ENCODE results near the gene STK33. TPM values are rescaled to one million over a fixed set of nuclear protein-coding genes. Genes with fewer than 3 reads are reported as not detected.

STK33 gene
- total RNA-seq, 1 experiment from 2014 or later = 10.9 TPM

DNA sequence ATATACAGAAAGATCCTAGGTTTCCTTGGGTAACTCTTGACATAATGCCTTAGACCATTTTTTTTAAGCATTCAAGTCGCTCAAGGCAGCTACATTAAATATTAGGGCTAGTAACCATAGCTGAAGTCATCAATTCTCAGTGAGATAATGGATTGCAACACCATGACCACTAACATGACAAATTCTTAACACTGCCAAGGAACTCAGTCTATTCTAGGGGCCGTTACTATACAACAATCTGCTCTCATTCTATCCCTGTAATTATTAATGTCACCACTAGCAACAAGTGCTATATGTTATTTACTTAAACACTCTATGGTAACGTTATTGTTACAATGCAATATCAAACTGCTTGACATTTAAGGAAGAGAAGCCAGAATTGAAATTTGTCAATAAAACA is 3.2 kb upstream of the STK33 start (continued):
- no peak for TF ChIP-seq ZFX (IDR thresholded peaks at IDR 0.05)
- no peak for TF ChIP-seq RAD21 (IDR thresholded peaks at IDR 0.05; ENCODE audit: low read depth)
- TF ChIP-seq POLR2A (IDR thresholded peaks at IDR 0.05; ENCODE audit: borderline replicate concordance, extremely low read depth, insufficient read depth, insufficient read length) = no peak
- TF ChIP-seq EZH2phosphoT487 (IDR thresholded peaks at IDR 0.05; ENCODE audit: borderline replicate concordance) = no peak
- TF ChIP-seq ELF1 (IDR thresholded peaks at IDR 0.05; ENCODE audit: borderline replicate concordance, low read depth) = no peak
- no peak for TF ChIP-seq SRF (IDR thresholded peaks at IDR 0.05; ENCODE audit: low read depth)
- no peak for TF ChIP-seq JUND (IDR thresholded peaks at IDR 0.05)
- no peak for TF ChIP-seq FOSL1 (IDR thresholded peaks at IDR 0.05; ENCODE audit: low read depth)
- no peak for TF ChIP-seq SIN3A (IDR thresholded peaks at IDR 0.05; ENCODE audit: low read depth)
- TF ChIP-seq, protein P1, sequence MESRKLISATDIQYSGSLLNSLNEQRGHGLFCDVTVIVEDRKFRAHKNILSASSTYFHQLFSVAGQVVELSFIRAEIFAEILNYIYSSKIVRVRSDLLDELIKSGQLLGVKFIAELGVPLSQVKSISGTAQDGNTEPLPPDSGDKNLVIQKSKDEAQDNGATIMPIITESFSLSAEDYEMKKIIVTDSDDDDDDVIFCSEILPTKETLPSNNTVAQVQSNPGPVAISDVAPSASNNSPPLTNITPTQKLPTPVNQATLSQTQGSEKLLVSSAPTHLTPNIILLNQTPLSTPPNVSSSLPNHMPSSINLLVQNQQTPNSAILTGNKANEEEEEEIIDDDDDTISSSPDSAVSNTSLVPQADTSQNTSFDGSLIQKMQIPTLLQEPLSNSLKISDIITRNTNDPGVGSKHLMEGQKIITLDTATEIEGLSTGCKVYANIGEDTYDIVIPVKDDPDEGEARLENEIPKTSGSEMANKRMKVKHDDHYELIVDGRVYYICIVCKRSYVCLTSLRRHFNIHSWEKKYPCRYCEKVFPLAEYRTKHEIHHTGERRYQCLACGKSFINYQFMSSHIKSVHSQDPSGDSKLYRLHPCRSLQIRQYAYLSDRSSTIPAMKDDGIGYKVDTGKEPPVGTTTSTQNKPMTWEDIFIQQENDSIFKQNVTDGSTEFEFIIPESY (IDR thresholded peaks at IDR 0.05; ENCODE audit: extremely low read depth, insufficient replicate concordance, low read length) = no peak
- no peak for TF ChIP-seq CBX3 (IDR thresholded peaks at IDR 0.05; ENCODE audit: low read depth)
- no peak for TF ChIP-seq CEBPB (IDR thresholded peaks at IDR 0.05; ENCODE audit: low read depth)

DNA sequence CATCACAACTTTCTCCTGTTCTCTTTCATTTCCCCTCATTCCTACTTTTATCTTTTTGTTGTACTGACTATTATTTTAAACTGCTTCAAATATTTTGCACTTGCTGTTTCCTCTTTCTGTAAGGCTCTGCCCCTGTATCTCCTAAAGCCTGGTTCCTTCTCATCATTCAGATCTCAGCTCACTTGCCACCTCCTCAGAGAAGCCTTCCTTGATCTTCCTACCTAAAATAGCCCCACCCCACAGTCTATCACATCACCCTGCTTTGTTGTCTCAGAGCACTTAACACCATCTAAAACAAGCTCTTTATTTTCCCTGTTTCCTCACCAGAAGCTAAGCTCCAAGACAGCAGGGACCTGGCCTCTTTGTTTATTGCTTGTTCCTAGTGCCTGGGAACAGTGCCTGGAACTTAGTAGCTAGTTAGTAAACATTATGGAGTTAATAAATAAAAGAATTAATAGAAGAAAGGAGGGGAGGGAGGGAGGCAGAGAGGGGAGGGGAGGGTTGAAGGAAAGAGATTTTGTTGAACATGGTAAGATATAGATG is 2.5 kb upstream of the STK33 start:
- Histone ChIP-seq H2AFZ (ENCODE audit: low read depth, low read length, poor library complexity, severe bottlenecking) (no peak overlapping the region), H3K9ac (ENCODE audit: low read length) (no peak overlapping the region), H3K79me2 (ENCODE audit: insufficient read depth, low read length) (no peaks in the 10 kb centered on the region), H3K4me1 (ENCODE audit: control insufficient read depth in 1 of 2, insufficient read depth in 2 of 2, low read length in 2 of 2) (peaks cover 6 to 19% of the 10 kb centered on the region in 2 experiments; a peak in 3 of 4 replicates), H4K20me1 (ENCODE audit: insufficient read depth) (no peaks in the 10 kb centered on the region), H3K27ac (ENCODE audit: low read depth, low read length) (no peak overlapping the region), H3K27me3 (ENCODE audit: insufficient read depth, low read length) (no peaks in the 10 kb centered on the region), H3K9me3 (ENCODE audit: control insufficient read depth in 1 of 2, insufficient read depth in 1 of 2, low read depth in 1 of 2, low read length in 2 of 2) (no peaks in the 10 kb centered on the region), H3K36me3 (ENCODE audit: control insufficient read depth in 1 of 2, insufficient read depth in 2 of 2, low read length in 2 of 2) (no peaks in the 10 kb centered on the region), H3K9me2 (ENCODE audit: insufficient read depth) (no peaks in the 10 kb centered on the region), H3K4me3 (replicated peaks in 1 of 2; ENCODE audit: low read depth in 1 of 2, low read length in 2 of 2) (no peak overlapping the region), H3K4me2 (ENCODE audit: low read length) (no peak overlapping the region)
- ChIA-PET POLR2A (interaction anchor here (0.7 kb wide), 1 partner anchor 10 kb away, joined by 4 read pairs; no protein-coding TSS in a partner anchor), RAD21 (ENCODE audit: low non-redundant PET in 1 of 2, low total read pairs in 2 of 2, uncharacterized antibody in 2 of 2, unreplicated experiment in 2 of 2) (no interaction called here), CTCF (interaction anchor here (1.1 kb wide), 1 partner anchor 938 kb away, joined by 3 read pairs; no protein-coding TSS in a partner anchor)
- BruUV-seq (replicated peaks) = no TSS peak
- intact Hi-C loops (cut with micrococcal nuclease) = no loop called here
- ATAC-seq (no peak), DNase-seq (ENCODE audit: low read depth, low spot score) (no peak)
- TF ChIP-seq SIN3A (IDR thresholded peaks at IDR 0.05; ENCODE audit: low read depth) (no peak), EZH2 (IDR thresholded peaks at IDR 0.05) (no peak), RAD21 (IDR thresholded peaks at IDR 0.05; ENCODE audit: low read depth) (no peak), EGR1 (IDR thresholded peaks at IDR 0.05; ENCODE audit: low read depth) (no peak), EZH2phosphoT487 (IDR thresholded peaks at IDR 0.05; ENCODE audit: borderline replicate concordance) (no peak), POLR2A (IDR thresholded peaks at IDR 0.05; ENCODE audit: borderline replicate concordance, extremely low read depth, insufficient read depth, insufficient read length) (no peak), SP1 (IDR thresholded peaks at IDR 0.05; ENCODE audit: low read depth) (no peak), CBX3 (IDR thresholded peaks at IDR 0.05; ENCODE audit: low read depth) (no peak), TCF7L2 (IDR thresholded peaks at IDR 0.05; ENCODE audit: borderline replicate concordance, extremely low read depth, insufficient read depth, insufficient read length) (no peak), YY1 (IDR thresholded peaks at IDR 0.05; ENCODE audit: extremely low read depth, insufficient replicate concordance, low read depth, low read length) (no peak), ELF1 (IDR thresholded peaks at IDR 0.05; ENCODE audit: borderline replicate concordance, low read depth) (no peak), JUND (IDR thresholded peaks at IDR 0.05) (no peak)
- TF ChIP-seq, protein P2, sequence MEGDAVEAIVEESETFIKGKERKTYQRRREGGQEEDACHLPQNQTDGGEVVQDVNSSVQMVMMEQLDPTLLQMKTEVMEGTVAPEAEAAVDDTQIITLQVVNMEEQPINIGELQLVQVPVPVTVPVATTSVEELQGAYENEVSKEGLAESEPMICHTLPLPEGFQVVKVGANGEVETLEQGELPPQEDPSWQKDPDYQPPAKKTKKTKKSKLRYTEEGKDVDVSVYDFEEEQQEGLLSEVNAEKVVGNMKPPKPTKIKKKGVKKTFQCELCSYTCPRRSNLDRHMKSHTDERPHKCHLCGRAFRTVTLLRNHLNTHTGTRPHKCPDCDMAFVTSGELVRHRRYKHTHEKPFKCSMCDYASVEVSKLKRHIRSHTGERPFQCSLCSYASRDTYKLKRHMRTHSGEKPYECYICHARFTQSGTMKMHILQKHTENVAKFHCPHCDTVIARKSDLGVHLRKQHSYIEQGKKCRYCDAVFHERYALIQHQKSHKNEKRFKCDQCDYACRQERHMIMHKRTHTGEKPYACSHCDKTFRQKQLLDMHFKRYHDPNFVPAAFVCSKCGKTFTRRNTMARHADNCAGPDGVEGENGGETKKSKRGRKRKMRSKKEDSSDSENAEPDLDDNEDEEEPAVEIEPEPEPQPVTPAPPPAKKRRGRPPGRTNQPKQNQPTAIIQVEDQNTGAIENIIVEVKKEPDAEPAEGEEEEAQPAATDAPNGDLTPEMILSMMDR (IDR thresholded peaks at IDR 0.05 in 2 of 3, conservative IDR thresholded peaks at IDR 0.05 in 1 of 3; ENCODE audit: borderline replicate concordance in 1 of 3, insufficient read depth in 1 of 3, low read depth in 2 of 3, low read length in 2 of 3) = no peak
- TF ChIP-seq, protein P3, sequence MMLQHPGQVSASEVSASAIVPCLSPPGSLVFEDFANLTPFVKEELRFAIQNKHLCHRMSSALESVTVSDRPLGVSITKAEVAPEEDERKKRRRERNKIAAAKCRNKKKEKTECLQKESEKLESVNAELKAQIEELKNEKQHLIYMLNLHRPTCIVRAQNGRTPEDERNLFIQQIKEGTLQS (IDR thresholded peaks at IDR 0.05) = no peak
- TF ChIP-seq, protein P1 (IDR thresholded peaks at IDR 0.05; ENCODE audit: extremely low read depth, insufficient replicate concordance, low read length) = no peak
